GM12891 (cell line): ENCODE measurements around the gene YIPF6.

Experiments used
- POLR2A ChIP-seq: IDR thresholded peaks from 2 replicates; pipeline ENCODE4 v1.6.1; 2011; ENCODE audit warnings: low read depth, low read length, control low read depth
- POLR2AphosphoS5 ChIP-seq: IDR thresholded peaks from 2 replicates; pipeline ENCODE4 v1.6.1; 2011; ENCODE audit warnings: low read depth, low read length, control low read depth

GRCh38 chrX:68568136-68568535 lies 69.3 kb downstream of the YIPF6 start:
- TF ChIP-seq POLR2AphosphoS5 (no peak), POLR2A (no peak)
